GM21528 (cell line): ENCODE data around the gene ZNF582.

Experiments
- ATAC-seq: cut with Tn5 transposase; IDR thresholded peaks from one replicate; pipeline ENCODE4 v1.9.1; 2021; ENCODE audit warnings: mild to moderate bottlenecking, moderate library complexity; ENCODE audit not compliant: unreplicated experiment, low FRiP score

The ZNF582 gene

DNA sequence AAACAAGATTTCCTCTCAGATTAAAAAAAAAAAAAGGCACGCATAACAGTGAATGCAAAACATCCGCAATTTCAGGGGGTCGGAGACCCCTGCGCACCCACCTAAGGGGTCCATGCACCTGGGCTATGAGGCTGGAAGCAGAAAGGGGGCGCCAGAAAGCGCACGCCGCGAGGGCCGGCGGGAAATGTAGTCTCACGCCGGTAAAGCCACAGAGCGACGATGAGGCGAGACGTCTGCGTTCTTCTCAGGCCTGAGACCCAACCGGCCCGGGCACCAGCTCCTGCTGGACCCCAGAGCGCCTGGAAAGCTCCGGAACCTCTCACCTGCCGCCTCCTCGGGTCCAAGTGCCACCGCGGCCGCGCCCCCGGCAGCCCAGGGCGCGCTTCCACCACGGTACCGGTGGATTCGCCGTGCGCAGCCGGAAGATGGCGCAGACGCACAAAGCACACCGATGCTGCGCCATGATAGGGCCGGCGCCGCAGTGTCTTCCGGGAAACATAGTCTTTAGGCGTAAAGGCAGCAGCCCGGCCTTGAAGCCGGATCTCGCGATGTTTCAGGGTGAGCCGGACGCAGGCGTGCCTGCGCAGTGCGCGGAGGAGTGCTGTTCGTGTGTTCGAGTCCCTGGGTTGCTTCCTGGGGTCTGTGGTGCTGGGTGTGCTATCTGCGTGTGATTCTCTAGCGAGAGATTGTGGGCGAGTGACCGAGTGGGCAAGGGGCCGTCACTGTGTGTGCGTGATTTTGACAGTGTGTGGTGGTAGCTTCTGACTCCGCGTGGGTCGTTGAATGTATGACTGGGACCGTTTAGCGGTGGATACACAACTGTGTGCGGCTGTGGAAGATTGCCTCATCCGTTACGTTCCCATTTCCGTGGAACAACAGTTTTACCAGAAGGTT is at the start of gene ZNF582:
Gene ZNF582 (minus strand): TSS at position 416 of the 894 bp plus-strand sequence. CDS start 1,782 bp downstream, outside the sequence.
- ATAC-seq, result peak; percentile 93

DNA sequence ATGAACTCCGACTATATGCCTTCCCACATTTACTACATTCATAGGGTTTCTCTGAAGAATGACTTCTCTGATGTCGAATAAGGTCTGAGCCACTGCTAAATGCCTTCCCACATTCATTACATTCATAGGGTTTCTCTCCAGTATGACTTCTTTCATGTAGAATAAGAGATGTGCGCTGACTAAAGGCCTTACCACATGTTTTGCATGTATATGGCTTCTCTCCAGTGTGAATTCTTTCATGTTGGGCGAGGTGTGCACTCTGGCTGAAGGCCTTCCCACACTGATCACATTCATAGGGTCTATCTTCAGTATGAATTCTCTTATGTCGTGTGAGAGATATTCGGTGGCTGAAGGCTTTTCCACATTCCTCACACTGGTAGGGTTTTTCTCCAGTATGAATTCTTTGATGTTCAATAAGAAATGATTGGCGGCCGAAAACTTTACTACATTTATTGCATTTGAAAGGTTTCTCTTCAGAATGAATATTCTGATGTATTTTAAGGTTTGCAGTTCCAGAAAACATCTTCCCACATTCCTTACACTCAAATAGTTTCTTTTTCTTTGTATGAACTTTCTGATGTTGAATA is 48.0 kb upstream of the ZNF582 start:
- ATAC-seq, result no peak

DNA sequence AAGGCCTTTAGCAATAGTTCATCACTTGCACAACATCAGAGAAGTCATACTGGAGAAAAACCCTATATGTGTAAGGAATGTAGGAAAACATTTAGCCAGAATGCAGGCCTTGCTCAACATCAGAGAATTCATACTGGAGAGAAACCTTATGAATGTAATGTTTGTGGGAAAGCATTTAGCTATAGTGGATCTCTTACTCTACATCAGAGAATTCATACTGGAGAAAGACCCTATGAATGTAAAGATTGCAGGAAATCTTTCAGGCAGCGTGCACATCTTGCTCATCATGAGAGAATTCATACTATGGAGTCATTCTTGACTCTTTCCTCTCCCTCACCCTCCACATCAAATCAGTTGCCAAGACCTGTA is 30.6 kb upstream of the ZNF582 start:
- ATAC-seq, result no peak

DNA sequence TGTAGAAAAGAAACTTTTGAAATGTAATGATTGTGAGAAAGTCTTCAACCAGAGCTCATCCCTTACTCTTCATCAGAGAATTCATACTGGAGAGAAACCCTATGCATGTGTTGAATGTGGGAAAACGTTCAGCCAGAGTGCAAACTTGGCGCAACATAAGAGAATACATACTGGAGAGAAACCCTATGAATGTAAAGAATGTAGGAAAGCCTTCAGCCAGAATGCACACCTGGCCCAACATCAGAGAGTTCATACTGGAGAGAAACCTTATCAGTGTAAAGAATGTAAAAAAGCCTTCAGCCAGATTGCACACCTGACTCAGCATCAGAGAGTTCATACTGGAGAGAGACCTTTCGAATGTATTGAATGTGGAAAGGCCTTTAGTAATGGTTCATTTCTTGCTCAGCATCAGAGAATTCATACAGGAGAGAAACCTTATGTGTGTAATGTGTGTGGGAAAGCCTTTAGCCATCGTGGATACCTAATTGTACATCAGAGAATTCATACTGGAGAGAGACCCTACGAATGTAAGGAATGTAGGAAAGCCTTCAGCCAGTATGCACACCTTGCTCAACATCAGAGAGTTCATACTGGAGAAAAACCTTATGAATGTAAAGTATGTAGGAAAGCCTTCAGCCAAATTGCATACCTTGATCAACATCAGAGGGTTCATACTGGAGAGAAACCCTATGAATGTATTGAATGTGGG is 30.1 kb upstream of the ZNF582 start:
- ATAC-seq, result no peak

DNA sequence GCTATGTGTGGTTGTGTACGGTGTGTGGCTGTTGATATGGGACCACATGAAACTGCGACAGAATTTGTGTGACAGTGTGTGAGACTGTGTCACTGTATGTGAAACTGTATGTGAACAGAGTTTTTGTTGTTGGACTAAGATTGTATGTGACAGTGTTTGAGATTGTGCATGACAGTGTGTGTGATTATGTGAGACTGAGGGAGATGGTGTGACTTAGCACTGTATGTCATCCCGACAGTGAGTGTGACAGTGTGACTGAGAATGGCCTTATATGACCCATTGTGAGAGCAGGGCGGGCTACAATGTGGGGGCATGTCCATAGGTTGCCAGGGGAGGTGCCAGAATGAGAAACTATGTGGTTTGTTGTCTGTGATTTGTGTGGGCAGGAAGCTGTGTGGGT is 11.7 kb upstream of the ZNF582 start:
- no peak for ATAC-seq

DNA sequence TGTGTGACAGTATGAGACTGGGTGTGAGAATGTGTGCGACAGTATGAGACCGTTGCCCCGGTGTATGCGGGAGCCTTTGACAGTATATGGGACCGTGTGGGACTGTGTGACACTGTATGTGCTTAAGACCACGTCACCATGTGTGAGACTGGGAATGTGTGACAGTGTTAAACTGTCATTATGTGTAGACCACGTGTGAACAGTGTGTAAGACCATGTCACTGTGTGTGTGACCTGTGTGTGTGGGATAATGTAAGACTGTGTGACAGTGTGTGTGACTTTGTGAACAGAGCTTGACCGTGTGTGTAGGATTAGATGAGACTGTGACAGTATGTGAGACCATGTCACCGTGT is 11.3 kb upstream of the ZNF582 start:
- peak; percentile 8 for ATAC-seq

DNA sequence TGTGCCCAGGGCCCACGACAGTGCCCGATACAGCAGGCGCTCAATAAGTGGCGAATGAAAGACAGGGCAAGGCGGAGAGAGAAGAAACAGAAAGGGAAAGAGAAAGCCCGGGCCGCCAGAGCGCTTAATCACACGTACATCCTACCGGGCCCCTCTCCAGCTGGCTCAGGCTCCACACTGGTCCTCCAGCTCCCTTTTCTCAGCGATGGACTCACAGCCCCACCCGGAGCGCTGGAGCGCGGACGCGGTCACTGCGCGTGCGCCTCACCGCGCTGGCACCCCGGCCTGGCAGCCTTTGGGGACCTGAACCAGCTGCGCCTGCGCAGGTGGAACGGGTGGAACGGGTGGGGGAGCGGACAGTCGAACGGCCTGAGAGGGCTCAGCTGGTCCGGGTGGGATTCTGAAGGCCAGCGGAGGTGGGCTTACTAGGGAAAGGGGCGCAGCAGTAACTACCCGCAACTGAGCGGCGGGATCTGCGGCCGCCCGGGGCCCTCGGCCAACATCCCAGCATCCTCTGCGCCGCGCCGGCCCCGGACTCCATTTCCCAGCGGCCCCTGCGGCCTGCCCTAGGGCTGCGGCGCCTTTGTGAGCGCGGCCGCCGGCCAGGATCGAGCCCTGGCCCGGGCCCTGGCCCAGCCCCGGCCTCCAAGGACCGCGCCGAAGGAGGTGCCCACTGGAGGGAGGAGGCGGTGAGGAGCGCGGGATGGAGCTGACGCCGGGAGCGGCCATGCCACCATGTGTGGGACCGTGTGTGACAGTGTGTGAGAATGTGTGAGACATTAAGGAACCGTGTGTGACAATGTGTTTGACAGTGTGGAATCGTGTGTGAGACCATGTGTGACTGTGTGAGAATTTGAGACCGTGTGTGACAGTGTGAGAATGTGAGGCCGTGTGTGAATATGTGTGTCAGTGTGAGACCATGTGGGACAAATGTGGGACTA is 10.7 kb upstream of the ZNF582 start, which contains the start of gene ZNF583:
Gene ZNF583 (plus strand): TSS at position 569 of the 941 bp plus-strand sequence. CDS start 2,783 bp downstream, outside the sequence.
- ATAC-seq, result peak; percentile 82

DNA sequence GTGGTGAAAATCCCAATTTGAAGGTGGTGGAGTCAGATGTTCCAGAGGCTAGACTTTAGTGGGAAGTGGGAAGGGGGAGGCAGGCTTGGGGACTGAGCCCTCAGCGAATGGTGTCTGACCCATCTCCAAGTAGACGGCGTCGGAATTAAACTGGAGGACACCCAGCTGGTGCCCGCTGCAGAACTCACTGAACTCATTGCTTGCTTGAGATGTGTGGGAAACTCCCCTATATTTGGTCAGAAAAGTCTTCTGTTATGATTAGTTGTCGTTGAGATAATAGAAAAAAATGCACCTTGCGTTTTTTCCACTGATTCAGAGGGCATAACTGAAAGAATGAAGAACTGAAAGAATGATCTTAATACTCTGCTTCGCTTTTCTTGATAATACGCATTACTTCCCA is 9.9 kb upstream of the ZNF582 start:
- peak; percentile 10 for ATAC-seq

DNA sequence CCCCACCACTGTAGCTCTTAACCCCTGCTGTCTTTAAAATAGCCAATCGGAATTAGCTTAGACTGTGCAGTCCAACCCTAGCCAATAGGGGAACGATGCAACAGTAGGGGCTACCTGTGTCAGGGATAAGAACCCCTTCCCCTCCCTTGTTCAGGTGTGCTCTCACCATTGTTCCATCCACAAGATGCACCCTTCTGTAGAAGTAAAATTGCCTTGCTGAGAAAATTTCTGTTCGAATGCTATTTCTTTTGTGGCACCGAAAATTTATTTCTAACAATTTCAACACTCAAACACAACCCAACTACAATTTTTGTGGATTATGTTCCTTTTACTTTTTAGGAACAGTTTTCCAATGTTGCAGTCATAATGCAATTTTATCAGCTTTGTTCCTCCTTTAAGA is 7.2 kb upstream of the ZNF582 start:
- ATAC-seq, result no peak

DNA sequence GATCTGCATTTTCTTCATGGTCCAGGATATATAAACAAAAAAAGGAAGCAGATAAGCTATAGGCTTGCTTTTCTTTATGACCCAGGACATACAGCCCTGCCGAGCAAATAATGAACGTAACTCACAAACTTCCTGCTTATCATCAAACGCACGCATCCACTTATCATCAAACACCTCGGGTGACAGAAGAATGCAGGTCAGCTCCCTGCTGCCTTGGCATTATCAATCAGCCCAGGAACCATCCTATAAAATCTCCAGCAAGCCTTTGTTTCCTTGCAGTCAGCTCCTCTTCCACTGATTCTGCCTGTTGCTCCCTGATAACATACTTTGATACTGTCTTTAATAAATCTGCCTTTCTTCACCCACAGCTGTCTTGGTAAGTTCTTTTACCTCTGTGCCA is 5.5 kb upstream of the ZNF582 start:
- no peak for ATAC-seq

DNA sequence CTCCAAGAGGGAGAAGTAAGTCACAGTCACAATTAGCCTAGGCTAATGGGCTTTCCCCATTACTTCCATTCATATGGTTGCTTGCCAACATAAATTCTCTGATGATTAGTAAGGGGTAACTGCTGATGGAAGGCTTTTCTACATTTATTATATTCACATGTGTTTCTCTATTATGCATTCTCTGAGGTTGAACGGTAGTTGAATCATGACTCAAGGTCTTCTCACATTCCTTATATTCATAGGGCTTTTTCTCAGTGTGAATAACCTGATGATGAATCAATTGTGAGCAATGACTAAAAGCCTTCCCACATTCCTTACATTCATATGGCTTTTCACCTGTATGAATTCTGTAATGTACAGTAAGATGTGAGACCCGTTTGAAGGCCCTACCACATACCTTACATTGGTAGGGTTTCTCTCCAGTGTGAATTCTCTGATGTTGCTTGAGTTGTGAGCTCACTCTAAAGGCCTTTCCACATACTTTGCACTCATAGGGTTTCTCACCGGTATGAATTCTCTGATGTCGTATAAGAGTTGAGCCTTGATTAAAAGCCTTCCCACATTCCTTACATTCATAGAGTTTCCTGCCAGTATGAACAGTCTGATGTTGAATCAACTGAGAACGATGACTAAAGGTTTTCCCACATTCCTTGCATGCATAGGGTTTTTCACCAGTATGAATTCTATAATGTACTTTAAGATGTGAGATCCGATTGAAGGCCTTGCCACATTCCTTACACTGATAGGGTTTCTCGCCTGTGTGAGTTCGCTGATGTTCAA is 9.3 kb downstream of the ZNF582 start:
- ATAC-seq, result no peak

DNA sequence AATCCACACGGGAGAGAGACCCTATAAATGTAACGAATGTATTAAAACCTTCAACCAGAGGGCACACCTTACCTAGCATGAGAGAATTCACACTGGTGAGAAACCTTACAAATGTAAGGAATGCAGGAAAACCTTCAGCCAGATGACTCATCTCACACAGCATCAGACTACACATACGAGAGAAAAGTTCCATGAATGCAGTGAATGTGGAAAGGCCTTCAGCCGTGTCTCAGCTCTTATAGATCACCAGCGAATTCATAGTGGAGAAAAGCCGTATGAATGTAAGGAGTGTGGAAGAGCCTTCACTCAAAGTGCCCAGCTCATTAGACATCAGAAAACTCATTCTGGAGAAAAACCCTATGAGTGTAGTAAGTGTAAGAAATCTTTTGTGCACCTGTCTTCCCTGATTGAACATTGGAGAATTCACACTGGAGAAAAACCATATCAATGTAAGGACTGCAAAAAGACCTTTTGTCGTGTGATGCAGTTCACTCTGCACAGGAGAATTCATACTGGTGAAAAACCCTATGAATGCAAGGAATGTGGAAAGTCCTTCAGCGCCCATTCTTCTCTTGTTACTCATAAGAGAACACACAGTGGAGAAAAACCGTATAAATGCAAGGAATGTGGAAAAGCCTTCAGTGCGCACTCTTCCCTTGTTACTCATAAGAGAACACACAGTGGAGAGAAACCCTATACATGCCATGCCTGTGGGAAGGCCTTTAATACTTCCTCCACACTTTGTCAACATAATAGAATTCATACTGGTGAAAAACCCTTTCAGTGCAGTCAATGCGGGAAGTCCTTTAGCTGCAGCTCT is 16.0 kb downstream of the ZNF582 start:
- ATAC-seq, result no peak

DNA sequence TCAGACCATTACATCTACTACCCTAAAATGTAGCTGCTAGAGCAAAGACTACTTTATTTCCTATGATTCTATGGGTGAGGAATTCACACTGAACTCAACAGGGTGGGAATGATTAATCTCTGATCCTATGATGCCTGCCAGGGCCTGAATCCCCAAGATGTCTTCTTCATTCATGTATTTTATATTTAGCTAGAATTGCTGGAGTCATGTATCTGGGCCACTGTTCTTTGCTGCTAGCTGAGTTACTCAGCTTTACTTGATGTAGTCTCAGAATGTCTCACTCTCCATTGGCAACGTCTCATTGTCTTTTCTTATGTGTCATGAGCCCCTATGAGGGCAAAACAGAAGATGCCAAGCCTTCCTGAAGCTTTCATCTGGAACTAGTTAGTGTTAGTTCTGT is 21.1 kb downstream of the ZNF582 start:
- no peak for ATAC-seq

DNA sequence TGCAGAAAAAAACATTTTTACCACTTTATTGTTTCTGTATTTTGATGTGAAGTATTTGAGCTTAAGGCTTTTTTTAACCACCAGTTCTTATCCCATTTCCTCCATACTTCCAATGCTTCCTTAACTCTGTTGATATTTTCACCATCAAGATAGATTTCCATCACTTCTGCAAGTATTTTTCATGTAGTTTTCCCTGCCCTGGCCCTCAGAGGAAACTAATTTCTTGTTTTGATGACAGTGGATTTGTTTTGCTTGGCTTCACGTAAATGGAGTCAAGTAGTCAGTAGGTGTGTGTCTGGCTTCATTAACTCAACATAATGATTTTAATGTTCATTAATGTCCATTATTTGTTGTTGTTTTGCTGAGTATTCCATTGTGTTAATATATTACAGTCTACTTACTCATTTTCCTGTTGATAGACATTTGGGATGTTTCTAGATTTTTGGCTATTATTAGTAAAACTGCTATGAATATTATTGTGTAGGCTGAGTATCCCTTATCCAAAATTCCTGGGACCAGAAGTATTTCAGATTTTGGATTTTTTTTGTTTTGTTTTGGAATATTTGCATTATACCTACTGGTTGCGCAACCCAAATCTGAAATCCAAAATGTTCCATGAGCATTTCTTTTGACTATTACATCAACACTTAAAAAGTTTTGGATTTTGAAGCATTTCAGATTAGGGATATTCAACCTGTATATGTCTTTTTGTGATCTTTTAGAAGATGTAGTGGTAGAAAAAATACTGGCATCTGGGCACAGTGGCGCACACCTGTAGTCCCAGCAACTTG is 23.3 kb downstream of the ZNF582 start:
- no peak for ATAC-seq

DNA sequence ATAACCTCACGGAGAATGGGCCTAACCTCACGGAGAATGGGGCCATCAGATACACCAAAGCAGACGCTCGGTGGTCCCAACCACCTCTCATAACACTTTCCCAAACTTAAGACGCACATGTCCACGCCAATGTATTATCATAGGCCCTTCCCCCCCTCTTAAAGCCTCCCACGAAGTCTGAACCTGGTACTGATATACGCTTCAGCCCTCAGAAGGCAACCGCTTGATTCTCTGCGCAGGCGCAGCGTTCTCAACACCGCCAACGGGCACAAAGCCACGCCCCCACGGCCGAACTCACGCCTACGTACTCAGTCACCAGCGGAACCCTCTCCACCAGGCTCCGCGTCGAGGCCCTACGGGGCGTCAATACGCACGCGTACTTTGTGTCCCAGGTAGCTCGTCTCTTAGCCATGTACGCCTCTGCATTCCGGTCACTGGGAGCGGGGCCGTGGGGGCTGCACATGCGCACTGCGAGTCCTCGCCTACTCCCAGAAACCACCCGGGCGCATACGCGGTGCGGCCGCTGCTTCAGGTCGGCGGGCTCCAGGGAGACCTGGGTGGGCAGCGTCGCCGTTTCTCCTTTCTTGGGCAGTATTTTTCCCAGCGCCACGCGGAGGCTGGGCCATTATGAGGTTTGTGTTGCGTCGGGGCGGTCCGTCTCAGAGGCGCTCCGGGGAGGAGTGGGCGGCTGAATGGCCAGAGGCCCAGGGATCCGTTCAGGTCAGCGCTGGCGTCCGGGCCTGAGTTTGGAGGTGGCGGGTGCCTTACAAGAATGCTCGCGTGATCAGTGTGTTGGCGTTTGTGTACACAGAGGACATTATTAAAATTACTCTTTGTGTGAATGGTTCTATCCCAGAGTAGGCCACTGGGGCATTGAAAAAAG is 25.3 kb downstream of the ZNF582 start:
- ATAC-seq, result peak; percentile 69

DNA sequence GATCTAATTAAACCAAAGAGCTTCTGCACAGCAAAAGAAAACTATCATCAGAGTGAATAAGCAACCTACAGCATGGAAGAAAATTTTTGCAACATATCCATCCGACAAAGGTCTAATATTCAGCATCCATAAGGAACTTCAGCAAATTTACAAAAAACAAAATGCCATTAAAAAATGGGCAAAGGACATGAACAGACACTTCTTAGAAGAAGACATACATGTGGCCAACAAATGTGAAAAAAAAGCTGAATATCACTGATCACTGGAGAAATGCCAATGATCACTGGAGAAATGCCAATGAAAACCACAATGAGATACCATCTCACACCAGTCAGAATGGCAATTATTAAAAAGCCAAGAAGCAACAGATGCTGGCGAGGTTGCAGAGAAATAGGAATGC is 32.5 kb downstream of the ZNF582 start:
- ATAC-seq, result no peak

DNA sequence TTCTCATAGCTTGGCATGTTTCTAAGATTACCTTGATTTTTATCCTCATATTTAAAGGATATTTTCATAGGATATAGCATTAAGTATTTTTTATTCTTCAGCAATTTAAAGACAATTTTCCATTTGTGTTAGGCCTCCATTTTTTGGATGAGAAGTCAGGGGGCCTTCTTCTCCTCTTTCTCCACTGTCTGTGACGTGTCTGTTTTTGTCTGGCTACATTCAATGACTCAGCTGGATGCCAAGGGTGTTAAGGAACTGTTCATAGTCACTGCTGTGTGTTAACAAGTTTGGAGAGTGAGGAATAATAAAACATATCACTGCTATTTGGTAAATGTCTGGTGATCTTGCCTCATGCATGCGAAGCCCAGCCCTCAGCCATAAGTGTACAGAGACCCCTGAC is 36.4 kb downstream of the ZNF582 start:
- no peak for ATAC-seq
